NT2/D1 (cell line): ENCODE data around the gene GGT6.

Experiments used
- YY1 ChIP-seq: IDR thresholded peaks from 2 replicates; pipeline ENCODE4 v1.6.1; 2011; ENCODE audit not compliant: insufficient read length, insufficient read depth
- ZNF274 ChIP-seq: IDR thresholded peaks from 2 replicates; pipeline ENCODE4 v1.6.1; 2011; ENCODE audit warnings: mild to moderate bottlenecking, low read depth, low read length

DNA sequence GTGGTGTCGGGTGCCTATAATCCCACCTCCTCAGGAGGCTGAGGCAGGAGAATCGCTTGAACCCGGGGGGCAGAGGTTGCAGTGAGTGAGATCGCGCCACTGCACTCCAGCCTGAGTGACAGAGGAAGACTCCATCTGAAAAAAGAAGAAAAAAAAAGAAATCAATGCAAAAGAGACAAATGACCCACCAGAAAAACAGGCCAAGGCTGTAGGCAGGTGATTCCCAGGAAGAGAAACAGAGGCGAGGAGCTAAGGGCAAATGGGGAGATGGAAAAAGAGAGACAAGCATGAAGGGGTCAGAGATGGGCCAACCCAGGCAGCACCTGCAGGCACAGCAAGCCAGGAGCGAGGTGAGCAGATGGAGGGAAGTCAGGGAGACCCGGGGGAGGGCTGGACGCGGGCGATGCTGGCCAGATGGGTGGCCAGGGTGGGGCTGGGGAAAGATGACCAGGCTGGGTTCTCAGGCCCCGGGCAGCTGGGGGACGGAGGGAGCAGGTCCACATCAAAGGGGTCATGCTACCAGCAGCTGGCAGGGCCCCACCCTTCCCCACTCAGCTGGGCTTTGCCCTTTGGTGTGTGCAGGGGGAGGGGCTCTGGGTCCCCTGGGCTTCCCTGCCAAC lies 30.7 kb downstream of the GGT6 start:
- TF ChIP-seq ZNF274, result no peak
- TF ChIP-seq YY1, result no peak
